ENCODE data around the gene LY9.

The LY9 gene

GRCh38 chr1:160806109-160806665 lies 10.2 kb downstream of the LY9 start:
- DNase-seq, result no peak

- no peak for DNase-seq
Observed at GRCh38 chr1:160806784-160807183, 10.8 kb downstream of the LY9 start.

- DNase-seq, result no peak
Observed at GRCh38 chr1:160807247-160807646, 11.3 kb downstream of the LY9 start.

- no peak for DNase-seq
Observed at GRCh38 chr1:160807738-160808137, 11.8 kb downstream of the LY9 start.

- no peak for DNase-seq
Observed at GRCh38 chr1:160808289-160808688, 12.3 kb downstream of the LY9 start.

- no peak for DNase-seq
Observed at GRCh38 chr1:160810486-160810885, 14.5 kb downstream of the LY9 start.

- no peak for DNase-seq
Observed at GRCh38 chr1:160811147-160811546, 15.2 kb downstream of the LY9 start.

- no peak for DNase-seq
Observed at GRCh38 chr1:160813215-160813614, 17.2 kb downstream of the LY9 start.

- DNase-seq, result no peak
Observed at GRCh38 chr1:160814316-160814715, 18.3 kb downstream of the LY9 start.

- DNase-seq, result no peak
Observed at GRCh38 chr1:160814856-160815255, 18.9 kb downstream of the LY9 start.

- no peak for DNase-seq
Observed at GRCh38 chr1:160818207-160818937, 22.4 kb downstream of the LY9 start.

GRCh38 chr1:160819186-160819585 lies 23.2 kb downstream of the LY9 start:
- DNase-seq, result no peak

- DNase-seq, result no peak
Observed at GRCh38 chr1:160821627-160822026, 25.7 kb downstream of the LY9 start.

GRCh38 chr1:160823296-160823695 lies 27.3 kb downstream of the LY9 start:
- no peak for DNase-seq

- DNase-seq, result no peak
Observed at GRCh38 chr1:160826546-160826945, 30.6 kb downstream of the LY9 start.

GRCh38 chr1:160827418-160827817 lies 31.4 kb downstream of the LY9 start:
- DNase-seq, result no peak

- no peak for DNase-seq
Observed at GRCh38 chr1:160829766-160830165, 33.8 kb downstream of the LY9 start.

GRCh38 chr1:160830321-160831153 lies 34.6 kb downstream of the LY9 start:
- peak; percentile 80 for DNase-seq

GRCh38 chr1:160834945-160835565 lies 39.1 kb downstream of the LY9 start:
- DNase-seq, result peak; percentile 41

- no peak for DNase-seq
Observed at GRCh38 chr1:160835751-160836150, 39.8 kb downstream of the LY9 start.

- no peak for DNase-seq
Observed at GRCh38 chr1:160836561-160836960, 40.6 kb downstream of the LY9 start.

- DNase-seq, result no peak
Observed at GRCh38 chr1:160836981-160837557, 41.1 kb downstream of the LY9 start.

GRCh38 chr1:160837558-160838205 lies 41.7 kb downstream of the LY9 start:
- DNase-seq, result peak; percentile 76

Measured in activated naive CD4-positive, alpha-beta T cell treated with Interleukin-2 at 50 U/mL for 16 hours (primary cell).